ENCODE measurements around the gene IGFBP4. TPM values are rescaled to one million over a fixed set of nuclear protein-coding genes. Genes with fewer than 3 reads are reported as not detected.

The IGFBP4 gene
- total and polyA plus RNA-seq, 2 donors (not counting 1 experiment from before 2014, with no cell fraction given): 4.6 to 31.3 TPM

- H3K9ac ChIP-seq (ENCODE audit: low read length): no peak overlapping the region
- H3K79me2 ChIP-seq (ENCODE audit: control insufficient read depth, insufficient read depth, low read length): no peaks in the 10 kb centered on the region
- H3K36me3 ChIP-seq (replicated peaks in 1 of 2; ENCODE audit: control extremely low read depth in 1 of 2, control insufficient read depth in 1 of 2, extremely low read depth in 1 of 2, insufficient read depth in 2 of 2, low read length in 1 of 2): no peaks in the 10 kb centered on the region
- 45% methylated on average over 1 of the region's 3 CpGs for WGBS (ENCODE audit: insufficient coverage)
- H3K27me3 Mint-ChIP-seq: no peaks in the 10 kb centered on the region
- no peak overlapping the region for H3K27ac ChIP-seq (ENCODE audit: low read length in 2 of 2)
- no peaks in the 10 kb centered on the region for H3K9me3 ChIP-seq (ENCODE audit: control extremely low read depth in 1 of 3, control insufficient read depth in 2 of 3, insufficient read depth in 1 of 3, low read length in 2 of 3)
- no peaks in the 10 kb centered on the region for H4K20me1 ChIP-seq (ENCODE audit: control insufficient read depth, insufficient read depth, low read length, poor library complexity, severe bottlenecking)
- H3K4me3 Mint-ChIP-seq: no peak overlapping the region
- ATAC-seq (ENCODE audit: low read depth): no peak
- ChIA-PET POLR2A (interaction anchor here (0.6 kb wide), 1 partner anchor 102 kb away, joined by 6 read pairs; no protein-coding TSS in a partner anchor), CTCF (interaction anchor here (1.0 kb wide), 1 partner anchor 91 kb away, joined by 3 read pairs; no protein-coding TSS in a partner anchor)
- DNase-seq: no peak
- H3K9me3 Mint-ChIP-seq (ENCODE audit: insufficient read depth): no peaks in the 10 kb centered on the region
- H3K4me1 ChIP-seq (ENCODE audit: control insufficient read depth in 2 of 2, insufficient read depth in 2 of 2, low read length in 2 of 2): no peaks in the 10 kb centered on the region
- H2AFZ ChIP-seq (ENCODE audit: insufficient read depth, low read depth, low read length, poor library complexity, severe bottlenecking): no peak overlapping the region
- H3K4me2 ChIP-seq (replicated peaks; ENCODE audit: low read depth, low read length, poor library complexity, severe bottlenecking): no peak overlapping the region
- H3K27me3 ChIP-seq (replicated peaks in 1 of 4; ENCODE audit: control extremely low read depth in 1 of 4, control insufficient read depth in 3 of 4, insufficient read depth in 4 of 4, low read length in 3 of 4): no peaks in the 10 kb centered on the region
- H3K4me3 ChIP-seq (ENCODE audit: control extremely low read depth in 1 of 5, extremely low read depth in 1 of 5, insufficient read depth in 1 of 5, low read depth in 2 of 5, low read length in 4 of 5): no peak overlapping the region
- no peaks in the 10 kb centered on the region for H3K4me1 Mint-ChIP-seq
- intact Hi-C loops (cut with micrococcal nuclease): no loop called here
- TF ChIP-seq, protein P1, sequence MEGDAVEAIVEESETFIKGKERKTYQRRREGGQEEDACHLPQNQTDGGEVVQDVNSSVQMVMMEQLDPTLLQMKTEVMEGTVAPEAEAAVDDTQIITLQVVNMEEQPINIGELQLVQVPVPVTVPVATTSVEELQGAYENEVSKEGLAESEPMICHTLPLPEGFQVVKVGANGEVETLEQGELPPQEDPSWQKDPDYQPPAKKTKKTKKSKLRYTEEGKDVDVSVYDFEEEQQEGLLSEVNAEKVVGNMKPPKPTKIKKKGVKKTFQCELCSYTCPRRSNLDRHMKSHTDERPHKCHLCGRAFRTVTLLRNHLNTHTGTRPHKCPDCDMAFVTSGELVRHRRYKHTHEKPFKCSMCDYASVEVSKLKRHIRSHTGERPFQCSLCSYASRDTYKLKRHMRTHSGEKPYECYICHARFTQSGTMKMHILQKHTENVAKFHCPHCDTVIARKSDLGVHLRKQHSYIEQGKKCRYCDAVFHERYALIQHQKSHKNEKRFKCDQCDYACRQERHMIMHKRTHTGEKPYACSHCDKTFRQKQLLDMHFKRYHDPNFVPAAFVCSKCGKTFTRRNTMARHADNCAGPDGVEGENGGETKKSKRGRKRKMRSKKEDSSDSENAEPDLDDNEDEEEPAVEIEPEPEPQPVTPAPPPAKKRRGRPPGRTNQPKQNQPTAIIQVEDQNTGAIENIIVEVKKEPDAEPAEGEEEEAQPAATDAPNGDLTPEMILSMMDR (IDR thresholded peaks at IDR 0.05): no peak
- no peak for TF ChIP-seq EZH2 (IDR thresholded peaks at IDR 0.05; ENCODE audit: borderline replicate concordance, insufficient read depth, low read depth, low read length, poor library complexity, severe bottlenecking)
- no peak overlapping the region for H3K27ac Mint-ChIP-seq
Measured at GRCh38 chr17:40431231-40431602, 12.0 kb upstream of the IGFBP4 start.

DNA sequence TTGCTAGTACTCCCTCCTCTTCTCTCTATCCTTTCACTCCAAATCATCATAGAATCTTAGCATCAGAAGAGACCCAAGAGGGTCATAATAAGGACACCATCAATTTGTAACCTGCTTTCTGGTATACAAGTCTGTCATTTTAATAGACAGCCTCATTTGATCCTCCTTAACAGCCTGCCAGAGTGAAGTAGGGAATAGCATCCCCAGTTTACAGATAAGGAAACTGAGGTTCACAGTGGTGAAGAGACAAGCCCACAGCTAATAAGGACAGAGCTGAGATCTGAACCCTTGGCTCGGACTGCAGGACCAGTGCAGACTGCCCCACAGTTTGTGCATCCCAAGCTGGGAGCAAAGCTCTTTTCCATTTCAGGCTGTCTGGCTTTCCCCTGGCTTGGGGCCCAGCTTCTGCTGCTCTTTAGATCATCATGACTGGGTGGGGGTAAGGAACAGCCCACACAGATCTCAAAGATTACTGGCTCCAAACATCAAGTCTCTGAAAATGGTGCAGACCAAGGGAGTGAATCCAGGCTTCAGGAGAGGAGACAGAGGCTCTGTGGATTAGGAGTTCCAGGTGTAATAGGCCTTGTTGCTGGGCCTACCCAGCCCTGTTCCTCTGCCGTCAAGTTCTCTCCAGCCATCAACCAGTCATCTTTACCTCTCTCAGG, 10.3 kb upstream of the IGFBP4 start:
- Histone ChIP-seq H3K4me1 (ENCODE audit: control insufficient read depth in 2 of 2, insufficient read depth in 2 of 2, low read length in 2 of 2) (peaks cover 0 to 4% of the 10 kb centered on the region in 2 donors), H4K20me1 (ENCODE audit: control insufficient read depth, insufficient read depth, low read length, poor library complexity, severe bottlenecking) (no peaks in the 10 kb centered on the region), H3K9ac (ENCODE audit: low read length) (no peak overlapping the region), H3K27ac (ENCODE audit: low read length in 2 of 2) (no peak overlapping the region), H3K79me2 (ENCODE audit: control insufficient read depth, insufficient read depth, low read length) (no peaks in the 10 kb centered on the region), H3K36me3 (replicated peaks in 1 of 2; ENCODE audit: control extremely low read depth in 1 of 2, control insufficient read depth in 1 of 2, extremely low read depth in 1 of 2, insufficient read depth in 2 of 2, low read length in 1 of 2) (no peaks in the 10 kb centered on the region), H2AFZ (ENCODE audit: insufficient read depth, low read depth, low read length, poor library complexity, severe bottlenecking) (no peak overlapping the region), H3K4me2 (replicated peaks; ENCODE audit: low read depth, low read length, poor library complexity, severe bottlenecking) (no peak overlapping the region), H3K27me3 (replicated peaks in 1 of 4; ENCODE audit: control extremely low read depth in 1 of 4, control insufficient read depth in 3 of 4, insufficient read depth in 4 of 4, low read length in 3 of 4) (no peaks in the 10 kb centered on the region), H3K9me3 (ENCODE audit: control extremely low read depth in 1 of 3, control insufficient read depth in 2 of 3, insufficient read depth in 1 of 3, low read length in 2 of 3) (no peaks in the 10 kb centered on the region), H3K4me3 (ENCODE audit: control extremely low read depth in 1 of 5, extremely low read depth in 1 of 5, insufficient read depth in 1 of 5, low read depth in 2 of 5, low read length in 4 of 5) (no peak overlapping the region)
- Mint-ChIP-seq H3K4me3 (no peak overlapping the region), H3K27ac (no peak overlapping the region), H3K27me3 (no peaks in the 10 kb centered on the region), H3K4me1 (no peaks in the 10 kb centered on the region), H3K9me3 (ENCODE audit: insufficient read depth) (no peaks in the 10 kb centered on the region)
- ATAC-seq (ENCODE audit: low read depth): no peak
- intact Hi-C loops (cut with micrococcal nuclease): no loop called here
- 46% methylated on average over 2 of the region's 2 CpGs for WGBS (ENCODE audit: insufficient coverage)
- DNase-seq: no peak
- ChIA-PET POLR2A (interaction anchor here (0.5 to 1.4 kb wide), 2 partner anchors 15 to 389 kb away, joined by 3 to 4 read pairs; partner anchors contain the start of genes KRT10 and TOP2A), CTCF (interaction anchor here (1.0 to 1.5 kb wide), 2 partner anchors 17 to 32 kb away, joined by 3 to 4 read pairs; no protein-coding TSS in a partner anchor)
- TF ChIP-seq, protein P1 (IDR thresholded peaks at IDR 0.05): no peak
- no peak for TF ChIP-seq EZH2 (IDR thresholded peaks at IDR 0.05; ENCODE audit: borderline replicate concordance, insufficient read depth, low read depth, low read length, poor library complexity, severe bottlenecking)
